GM18861 (cell line): ENCODE measurements around the gene IGF2R.

Experiments
- ATAC-seq: cut with Tn5 transposase; IDR thresholded peaks from one replicate; pipeline ENCODE4 v1.9.1; 2021; ENCODE audit not compliant: unreplicated experiment

IGF2R gene

DNA sequence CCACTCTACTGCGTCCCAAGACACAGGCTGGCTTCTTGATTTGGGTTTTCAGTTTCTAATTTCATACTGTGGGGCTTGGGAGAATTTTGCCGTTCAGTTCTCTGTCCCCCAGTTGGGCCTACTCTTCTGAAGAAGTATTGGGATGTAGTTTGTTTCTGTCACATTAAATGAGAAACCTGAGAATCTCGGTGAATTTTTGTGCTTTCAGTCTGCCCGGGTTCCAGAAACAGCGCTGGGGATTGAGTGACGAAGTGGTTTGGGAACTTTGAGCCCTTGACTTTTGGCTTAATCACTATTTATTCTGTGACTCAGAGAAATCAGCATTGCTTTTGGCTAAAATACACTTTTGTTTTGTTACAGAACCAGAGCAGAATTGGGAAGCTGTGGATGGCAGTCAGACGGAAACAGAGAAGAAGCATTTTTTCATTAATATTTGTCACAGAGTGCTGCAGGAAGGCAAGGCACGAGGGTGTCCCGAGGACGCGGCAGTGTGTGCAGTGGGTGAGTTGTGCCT is 74.0 kb downstream of the IGF2R start:
- no peak for ATAC-seq

- no peak for ATAC-seq
These were observed 74.9 kb downstream of the IGF2R start for GRCh38 chr6:160043784-160044183.

DNA sequence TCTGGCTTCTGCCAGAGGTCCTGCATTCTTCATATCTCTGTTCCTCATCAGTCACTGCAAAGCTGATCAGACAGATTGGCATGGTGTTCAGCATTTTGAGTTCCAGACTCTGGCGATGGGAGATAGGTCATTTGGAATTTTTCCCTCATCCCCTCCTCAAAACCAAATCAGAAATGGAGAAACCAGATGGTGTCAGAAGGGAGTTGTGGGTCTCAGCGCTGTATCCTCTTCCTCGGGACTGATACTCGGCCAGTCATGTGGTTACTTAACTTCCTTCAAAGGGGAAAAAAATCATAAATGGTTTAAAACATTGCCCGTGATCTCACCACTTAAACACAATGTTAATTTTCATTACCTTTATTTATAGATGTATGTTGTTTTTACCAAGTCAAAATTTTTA is 75.8 kb downstream of the IGF2R start:
- ATAC-seq: no peak

- no peak for ATAC-seq
These were observed 79.6 kb downstream of the IGF2R start for GRCh38 chr6:160048471-160048870.

DNA sequence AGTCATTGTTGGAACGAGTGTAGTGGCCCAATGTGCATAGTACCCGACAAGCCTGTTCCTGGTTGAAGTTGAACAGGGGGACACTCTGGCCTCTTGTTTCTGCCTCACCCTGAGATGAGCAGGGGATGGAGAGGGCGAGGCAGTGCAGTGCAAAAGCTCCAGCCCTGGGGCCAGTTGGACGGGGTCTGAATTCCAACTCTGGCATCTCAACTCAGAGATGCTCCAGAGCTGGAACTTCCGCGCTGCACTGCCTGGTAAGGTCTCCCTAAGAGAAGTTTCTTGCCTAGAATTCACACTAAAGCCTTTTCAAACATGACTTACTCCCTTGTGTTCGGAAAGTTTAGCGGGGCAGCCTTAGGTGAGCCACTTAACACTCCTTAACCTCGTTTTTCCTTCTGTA is 80.5 kb downstream of the IGF2R start:
- ATAC-seq: no peak

GRCh38 chr6:160050022-160050421 is 81.1 kb downstream of the IGF2R start:
- ATAC-seq: no peak

- ATAC-seq: no peak
These were observed 82.5 kb downstream of the IGF2R start for GRCh38 chr6:160051390-160051789.

- no peak for ATAC-seq
These were observed 85.4 kb downstream of the IGF2R start for GRCh38 chr6:160054271-160054670.

DNA sequence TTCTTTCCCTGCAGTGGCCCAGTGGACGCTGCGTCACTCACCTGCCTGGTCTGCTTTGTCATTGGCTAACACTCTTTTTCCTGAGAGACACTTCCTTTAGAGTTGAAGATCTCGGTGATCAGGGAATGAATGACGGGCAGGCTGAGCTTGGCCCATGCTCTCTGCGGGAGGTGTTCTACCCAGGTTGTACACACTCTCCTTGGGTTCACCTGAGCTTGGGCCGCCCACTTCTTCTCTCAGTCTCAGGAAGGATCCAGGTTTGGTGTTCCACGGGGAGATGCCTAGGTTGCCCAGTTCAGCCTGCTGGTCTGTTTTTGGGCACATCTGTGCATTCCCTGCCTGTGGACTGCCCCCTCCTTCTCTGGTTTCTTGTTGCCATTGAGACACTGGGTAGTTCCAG is 86.0 kb downstream of the IGF2R start:
- no peak for ATAC-seq

GRCh38 chr6:160055378-160055777 is 86.5 kb downstream of the IGF2R start:
- no peak for ATAC-seq

GRCh38 chr6:160055813-160056212 is 86.9 kb downstream of the IGF2R start:
- ATAC-seq: no peak

- no peak for ATAC-seq
These were observed 88.2 kb downstream of the IGF2R start for GRCh38 chr6:160057080-160057479.

- ATAC-seq: no peak
These were observed 89.8 kb downstream of the IGF2R start for GRCh38 chr6:160058603-160059215.

DNA sequence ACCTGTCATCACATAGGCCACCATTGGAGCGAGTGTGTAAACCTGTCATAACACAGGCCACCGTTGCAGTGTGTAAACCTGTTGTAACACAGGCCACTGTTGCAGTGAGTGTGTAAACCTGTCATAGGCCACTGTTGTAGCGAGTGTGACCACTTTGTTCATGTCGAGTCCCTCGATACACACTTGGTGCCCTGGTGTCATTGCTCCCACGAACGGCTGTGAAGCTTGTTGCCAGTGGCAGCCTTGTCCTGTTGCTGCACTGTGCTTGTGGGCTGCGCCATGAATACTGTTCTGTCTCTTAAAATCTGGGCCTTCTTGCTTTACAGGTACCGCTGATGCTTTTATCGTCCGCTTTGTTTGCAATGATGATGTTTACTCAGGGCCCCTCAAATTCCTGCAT is 91.3 kb downstream of the IGF2R start:
- no peak for ATAC-seq

GRCh38 chr6:160060920-160061447 is 92.1 kb downstream of the IGF2R start:
- no peak for ATAC-seq

DNA sequence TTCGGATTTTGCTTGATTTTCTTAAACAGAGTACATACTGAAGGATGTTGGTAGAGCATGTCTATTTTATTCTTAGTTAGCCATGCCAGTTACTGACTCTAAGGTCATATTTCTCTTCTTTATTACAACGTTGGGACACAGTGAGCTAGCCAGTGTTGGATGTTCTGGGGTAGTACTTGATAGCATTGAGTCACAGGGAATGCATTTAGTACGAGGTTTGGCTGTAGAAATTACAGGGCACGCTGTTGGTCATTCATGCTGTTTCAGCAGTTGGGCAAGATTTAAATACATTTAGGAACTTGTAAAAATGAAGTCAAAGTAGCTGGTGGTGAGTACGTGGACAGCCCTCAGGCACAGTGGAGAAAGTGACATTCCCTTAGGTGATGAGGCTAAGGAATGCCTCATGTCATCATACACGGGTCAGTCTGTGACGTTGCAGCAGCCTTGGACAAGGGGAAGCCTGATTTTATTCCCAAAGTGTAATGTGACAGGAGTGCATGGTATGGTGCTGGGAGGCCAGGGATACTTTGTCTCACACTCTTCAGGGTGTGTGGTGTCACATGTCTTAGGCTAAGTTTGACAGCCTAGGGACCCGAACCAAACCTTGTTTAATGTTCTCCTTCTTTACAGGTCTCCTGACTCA is 95.0 kb downstream of the IGF2R start:
- ATAC-seq: no peak

GRCh38 chr6:160065200-160065599 is 96.3 kb downstream of the IGF2R start:
- ATAC-seq: no peak

DNA sequence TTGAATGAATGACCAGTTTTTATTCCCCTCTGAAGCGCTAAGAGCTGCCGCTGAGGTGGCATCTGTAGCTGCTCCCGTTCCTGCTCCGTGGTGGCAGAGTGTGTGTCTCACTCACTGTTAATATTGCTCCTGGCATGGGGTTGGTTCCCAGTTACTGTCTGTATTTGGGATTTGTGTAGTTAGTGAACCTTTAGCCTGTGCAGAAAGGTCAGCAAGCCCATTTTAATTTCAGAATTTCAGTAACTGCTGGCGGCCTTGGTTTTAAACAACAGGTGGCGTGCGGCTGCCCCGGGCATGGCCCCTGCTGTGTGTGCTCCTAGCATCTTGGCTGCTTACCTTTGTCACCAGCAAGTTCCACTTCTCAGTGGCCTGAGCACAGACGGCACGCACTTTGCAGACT is 98.7 kb downstream of the IGF2R start:
- ATAC-seq: no peak

- ATAC-seq: no peak
These were observed 99.5 kb downstream of the IGF2R start for GRCh38 chr6:160068346-160068745.

DNA sequence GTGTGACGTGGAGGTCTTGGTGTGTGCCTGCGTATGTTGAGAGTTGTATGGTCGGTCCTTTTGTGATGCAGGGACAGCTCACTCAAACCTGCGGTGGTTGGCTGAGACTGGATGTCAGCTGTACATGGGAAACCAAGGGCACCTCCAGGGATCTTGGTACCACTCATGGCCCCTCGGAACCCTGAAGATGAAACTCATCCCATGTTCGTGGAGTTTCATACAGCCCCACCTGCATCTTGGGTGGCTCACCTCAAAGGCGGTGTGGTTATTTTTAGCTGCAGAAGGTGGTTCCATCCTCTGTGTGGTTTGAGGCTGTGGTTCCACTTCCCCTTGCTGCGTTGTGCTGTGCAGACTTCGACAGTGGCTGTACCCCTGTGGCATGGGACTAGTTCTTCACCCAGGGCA is 100.2 kb downstream of the IGF2R start:
- ATAC-seq: peak; percentile 82

DNA sequence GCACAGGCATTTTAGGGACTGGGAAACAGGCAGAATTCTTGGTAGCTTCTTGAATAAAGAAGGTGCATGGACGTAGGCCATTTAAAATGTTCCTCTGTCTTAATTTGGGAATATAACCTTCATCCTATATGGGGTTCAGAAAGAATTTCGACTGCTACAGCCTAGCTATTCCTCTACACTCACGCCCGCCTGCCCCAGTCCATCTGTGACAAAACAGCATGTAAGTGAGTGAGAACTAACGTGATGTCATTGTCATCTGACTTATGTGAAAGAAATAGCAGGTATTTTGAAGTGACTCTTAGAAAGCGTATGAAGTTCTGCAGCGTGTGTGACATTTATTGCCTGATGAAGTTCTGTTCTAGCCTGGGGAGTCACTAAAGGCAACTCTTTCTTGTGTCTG is 100.6 kb downstream of the IGF2R start:
- ATAC-seq: peak; percentile 12

DNA sequence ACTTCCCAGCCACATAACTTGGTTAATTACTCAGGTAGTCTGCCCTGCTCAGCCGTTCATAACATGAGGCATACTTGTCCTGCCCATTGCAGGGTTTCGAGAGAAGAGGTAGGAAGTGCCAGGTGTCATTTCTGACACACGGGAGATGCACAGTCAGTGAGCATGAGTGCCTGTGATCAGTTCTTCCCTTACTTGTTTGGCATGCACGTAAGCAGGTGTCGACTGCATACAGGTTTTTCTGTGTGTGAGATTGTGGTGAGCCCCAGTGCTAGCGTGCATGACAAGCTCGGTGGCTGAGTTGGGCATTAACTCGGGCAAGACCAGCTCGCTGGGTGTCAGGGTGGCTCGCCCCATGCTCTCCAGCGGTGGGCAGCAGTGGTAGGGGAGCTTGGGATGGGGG is 101.5 kb downstream of the IGF2R start:
- peak; percentile 53 for ATAC-seq

DNA sequence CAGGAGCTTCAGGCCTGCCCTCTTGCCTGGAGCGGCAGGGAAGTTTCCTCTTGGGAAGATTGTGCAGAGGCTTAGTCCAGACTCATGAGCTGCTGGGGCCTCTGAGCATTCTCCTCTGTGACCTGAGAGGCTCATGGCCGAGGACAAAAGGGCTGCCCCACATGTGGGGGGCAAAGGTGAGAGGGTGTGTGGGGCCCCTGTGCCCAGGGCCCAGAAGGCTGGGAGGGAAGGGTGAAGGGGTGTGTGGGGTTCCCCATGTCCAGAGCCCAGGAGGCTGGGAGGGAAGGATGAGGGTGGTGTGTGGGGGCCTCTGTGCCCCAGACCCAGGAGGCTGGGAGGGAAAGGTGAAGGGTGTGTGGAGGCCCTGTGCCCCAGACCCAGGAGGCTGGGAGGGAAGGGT is 101.9 kb downstream of the IGF2R start:
- no peak for ATAC-seq
